Measurements from ENCODE around the gene HES1.
A peak's percentile ranks its signal among the peaks of the same experiment; 100 is the strongest.
"Not testable (repeated sequence)": the region's sequence is repeated elsewhere in the genome, so short reads cannot be mapped to it uniquely, and the experiment has no call there.

The HES1 gene

GRCh38 chr3:194128919-194129295 is 7.0 kb upstream of the HES1 start:
- DNase-seq: not testable (repeated sequence)

- DNase-seq: no peak
Measured at GRCh38 chr3:194129581-194130133, 6.3 kb upstream of the HES1 start.

- DNase-seq: no peak
Measured at GRCh38 chr3:194130188-194130587, 5.8 kb upstream of the HES1 start.

- DNase-seq: no peak
Measured at GRCh38 chr3:194130807-194131589, 5.0 kb upstream of the HES1 start.

GRCh38 chr3:194132465-194133286 is 3.3 kb upstream of the HES1 start:
- no peak for DNase-seq

GRCh38 chr3:194133661-194134230 is 2.2 kb upstream of the HES1 start:
- peak; percentile 47 for DNase-seq

GRCh38 chr3:194134231-194134756 is 1.7 kb upstream of the HES1 start:
- no peak for DNase-seq

GRCh38 chr3:194134757-194135515 is 1.0 kb upstream of the HES1 start:
- DNase-seq: peak; percentile 95

- no peak for DNase-seq
Measured at GRCh38 chr3:194135516-194135805, 487 bp upstream of the HES1 start.

GRCh38 chr3:194136519-194137007 is 615 bp downstream of the HES1 start:
- no peak for DNase-seq

GRCh38 chr3:194137008-194137505 is 1.1 kb downstream of the HES1 start:
- peak; percentile 71 for DNase-seq

GRCh38 chr3:194137506-194138474 is 1.8 kb downstream of the HES1 start:
- peak; percentile 58 for DNase-seq

GRCh38 chr3:194138732-194139070 is 2.8 kb downstream of the HES1 start:
- DNase-seq: no peak

GRCh38 chr3:194139071-194139813 is 3.3 kb downstream of the HES1 start:
- DNase-seq: peak; percentile 66

GRCh38 chr3:194139814-194140391 is 4.0 kb downstream of the HES1 start:
- no peak for DNase-seq

- peak; percentile 70 for DNase-seq
Measured at GRCh38 chr3:194140520-194141414, 4.8 kb downstream of the HES1 start.

GRCh38 chr3:194141415-194142155 is 5.6 kb downstream of the HES1 start:
- peak; percentile 89 for DNase-seq
